Prostate gland (tissue), 2 donors: Measurements from ENCODE around the gene FH. TPM values are rescaled to one million over a fixed set of nuclear protein-coding genes. Genes with fewer than 3 reads are reported as not detected.

Experiments used
- DNase-seq: peaks from one replicate; pipeline ENCODE4 v3.0.0-alpha.2; 2019; ENCODE audit warnings: low spot score
- H3K27ac ChIP-seq, 2 donors: fragments of 200-600 bp; sonication (generic); 2 replicates each; pipeline ENCODE4 v1.5.1; 2017 to 2019
- H3K27me3 ChIP-seq: fragments of 200-600 bp; sonication (generic); replicated peaks from 2 replicates; pipeline ENCODE4 v1.5.1; 2019; ENCODE audit not compliant: insufficient read depth
- H3K36me3 ChIP-seq, 2 donors: fragments of 200-600 bp; sonication (generic); 1 replicate in 1 of 2; 2 replicates in 1 of 2; pipeline versions ENCODE4 v1.5.1 to v1.8.1; 2017 to 2019
- H3K4me1 ChIP-seq: fragments of 200-600 bp; sonication (generic); replicated peaks from 2 replicates; pipeline ENCODE4 v1.5.1; 2019
- H3K4me3 ChIP-seq, 2 donors: fragments of 200-600 bp; sonication (generic); 2 replicates each; pipeline ENCODE4 v1.5.1; 2017 to 2019
- H3K9me3 ChIP-seq: fragments of 200-600 bp; sonication (generic); 2 replicates; pipeline ENCODE4 v1.5.1; 2017
- CTCF ChIP-seq, 4 experiments: fragments of 200-600 bp in 2 of 4; fragments of 450-650 bp in 2 of 4; sonication (generic) in 2 of 4; IDR thresholded peaks; 1 replicate in 3 of 4; 2 replicates in 1 of 4; pipeline ENCODE4 v1.5.1; 2016 to 2019; ENCODE audit warnings: antibody characterized with exemption in 4 of 4, mild to moderate bottlenecking in 2 of 4, moderate library complexity in 2 of 4
- POLR2A ChIP-seq: fragments of 450-650 bp; IDR thresholded peaks from one replicate; pipeline ENCODE4 v1.6.1; 2016; ENCODE audit warnings: antibody characterized with exemption, mild to moderate bottlenecking
- POLR2AphosphoS5 ChIP-seq: sonication (generic); formaldehyde crosslinking; IDR thresholded peaks from one replicate; pipeline ENCODE4 v1.6.1; 2017; ENCODE audit warnings: antibody characterized with exemption
- WGBS: methylation state at CpG from one replicate; pipeline ENCODE4 v1.1.5; 2018; 5-methylcytosine and 5-hydroxymethylcytosine counted together
- intact Hi-C: fragments of 100-400 bp; cut with DNase I; formaldehyde crosslinking; loops from one replicate; pipeline ENCODE4 v1.14.2; 2022
- total RNA-seq, 2 donors: library from RNA; depleted of rRNA; stranded (reverse); fragments of >200 nt; gene quantifications; one replicate each; pipeline ENCODE4 v1.1.0, GENCODE V29; 2016

The FH gene
- total RNA-seq, 2 donors from 2014 or later: 43.8 to 45.4 TPM

DNA sequence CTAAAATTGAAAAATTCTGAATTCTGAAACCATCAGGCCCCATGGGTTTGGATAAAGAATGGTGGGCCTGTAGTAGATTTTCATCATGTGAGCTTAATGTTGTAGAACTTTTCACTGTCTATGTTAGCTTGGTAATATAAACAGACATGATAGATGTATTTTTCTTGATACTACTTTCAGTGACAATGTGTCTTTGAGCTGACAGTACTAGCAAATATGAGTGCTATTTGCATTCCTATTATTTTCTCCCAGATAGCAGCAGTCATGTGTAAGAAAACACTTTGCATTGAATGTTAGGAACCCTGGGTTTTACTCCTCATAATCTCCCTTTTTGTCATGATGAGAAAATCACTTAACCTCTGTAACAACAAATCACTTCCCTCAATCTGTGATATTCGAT is 30.8 kb upstream of the FH start:
- no peak for DNase-seq
- Histone ChIP-seq H3K9me3 (no peaks in the 10 kb centered on the region), H3K4me1 (no peaks in the 10 kb centered on the region), H3K27ac (no peak overlapping the region), H3K36me3 (no peaks in the 10 kb centered on the region), H3K4me3 (no peak overlapping the region), H3K27me3 (no peaks in the 10 kb centered on the region)
- intact Hi-C loops: no loop called here
- WGBS: 62% methylated on average over 1 of the region's 1 CpG
- TF ChIP-seq CTCF (IDR thresholded peaks at IDR 0.05) (no peak), POLR2AphosphoS5 (no peak), POLR2A (no peak)

- intact Hi-C loops: no loop called here
- H3K4me3 ChIP-seq: no peak overlapping the region
- WGBS: 85% methylated on average over 2 of the region's 2 CpGs
- H3K27ac ChIP-seq: no peak overlapping the region
- TF ChIP-seq CTCF (IDR thresholded peaks at IDR 0.05) (no peak), POLR2A (no peak), POLR2AphosphoS5 (no peak)
- H3K36me3 ChIP-seq: no peaks in the 10 kb centered on the region
- no peaks in the 10 kb centered on the region for H3K27me3 ChIP-seq
- no peak for DNase-seq
- no peaks in the 10 kb centered on the region for H3K9me3 ChIP-seq
- no peaks in the 10 kb centered on the region for H3K4me1 ChIP-seq
These were observed 28.5 kb upstream of the FH start for GRCh38 chr1:241548008-241548407.

- Histone ChIP-seq H3K9me3 (no peaks in the 10 kb centered on the region), H3K27me3 (no peaks in the 10 kb centered on the region), H3K4me3 (no peak overlapping the region), H3K36me3 (no peaks in the 10 kb centered on the region), H3K4me1 (no peaks in the 10 kb centered on the region), H3K27ac (peak overlapping the region; percentile 17 to 26)
- TF ChIP-seq POLR2AphosphoS5 (peak; percentile 24), POLR2A (no peak)
- intact Hi-C loops: no loop called here
- whole genome bisulfite sequencing: 50% methylated on average over 7 of the region's 7 CpGs
- no peak for DNase-seq
These were observed 22.8 kb upstream of the FH start for GRCh38 chr1:241542199-241542907.

DNA sequence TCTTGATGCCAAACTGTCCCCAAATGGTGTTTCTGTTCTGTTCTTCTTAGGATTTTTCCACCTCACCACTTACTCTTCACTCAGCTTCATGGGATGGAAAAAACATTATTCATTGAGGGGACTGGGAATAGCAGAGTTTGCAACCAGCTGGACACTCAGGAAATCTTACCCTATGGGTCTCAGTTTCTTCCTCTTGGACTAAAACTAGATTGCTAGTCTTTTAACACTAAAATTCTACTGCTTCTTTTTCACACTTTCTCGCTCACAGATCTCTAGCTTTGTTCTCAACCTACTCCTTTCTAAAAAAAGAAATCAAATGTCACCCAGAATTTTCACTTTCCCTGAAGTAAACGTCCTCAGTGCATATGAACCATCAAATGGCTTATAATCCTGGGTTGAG is 17.4 kb upstream of the FH start:
- 85% methylated on average over 2 of the region's 2 CpGs for WGBS
- H3K36me3 ChIP-seq: no peaks in the 10 kb centered on the region
- no peaks in the 10 kb centered on the region for H3K27me3 ChIP-seq
- DNase-seq: no peak
- H3K9me3 ChIP-seq: no peaks in the 10 kb centered on the region
- no peaks in the 10 kb centered on the region for H3K4me1 ChIP-seq
- H3K4me3 ChIP-seq: no peak overlapping the region
- TF ChIP-seq CTCF (IDR thresholded peaks at IDR 0.05) (no peak), POLR2AphosphoS5 (no peak), POLR2A (no peak)
- no peak overlapping the region for H3K27ac ChIP-seq
- intact Hi-C loops: no loop called here

DNA sequence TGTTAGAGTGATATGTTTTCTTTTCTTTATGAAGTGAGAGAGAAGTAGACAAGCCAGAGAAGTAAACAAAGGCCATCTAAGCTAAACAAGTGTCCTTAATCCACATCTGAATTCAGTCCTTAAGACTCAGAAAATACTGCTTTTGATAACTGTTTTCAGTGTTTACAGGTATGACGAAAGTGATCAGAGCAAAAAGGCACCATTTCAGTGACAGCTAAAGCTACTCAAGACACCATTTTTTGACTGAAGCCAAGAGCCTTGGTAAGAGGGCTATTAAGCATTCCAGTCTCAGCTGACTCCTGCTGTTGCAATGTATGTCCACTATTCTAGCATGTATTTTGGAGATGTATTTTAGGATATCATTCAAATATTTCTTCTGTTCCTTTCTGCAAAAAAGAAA is 16.7 kb upstream of the FH start:
- Histone ChIP-seq H3K4me3 (no peak overlapping the region), H3K27me3 (no peaks in the 10 kb centered on the region), H3K4me1 (no peaks in the 10 kb centered on the region), H3K27ac (no peak overlapping the region), H3K36me3 (no peaks in the 10 kb centered on the region), H3K9me3 (no peaks in the 10 kb centered on the region)
- 82% methylated on average over 1 of the region's 1 CpG for WGBS
- DNase-seq: no peak
- TF ChIP-seq POLR2AphosphoS5: no peak
- no peak for TF ChIP-seq POLR2A
- TF ChIP-seq CTCF (IDR thresholded peaks at IDR 0.05): no peak
- intact Hi-C loops: no loop called here
